Measurements from ENCODE around the gene ZIM2. TPM values are rescaled to one million over a fixed set of nuclear protein-coding genes. Genes with fewer than 3 reads are reported as not detected.

The ZIM2 gene
- total and polyA plus RNA-seq, 8 donors, result 0.08 to 0.52 (median 0.12) TPM; not detected in 3

Other genes starting within 250 kb of the ZIM2 start
- gene ZNF71, start 245.4 kb downstream of the ZIM2 start, total RNA-seq, result 1 to 10 TPM; 1.8 to 4.1 (median 2.2) TPM
- gene ZNF71, start 245.4 kb downstream of the ZIM2 start, polyA plus RNA-seq, result 1 to 10 TPM; 1.8 to 1.9 TPM
- under 1 TPM in 3 of 6 donors, not detected in 3; 0.17 to 0.24 (median 0.19) TPM for gene SMIM17, start 197.6 kb downstream of the ZIM2 start, total RNA-seq
- under 1 TPM in 1 of 2 donors, not detected in 1; 0.09 TPM for gene SMIM17, start 197.6 kb downstream of the ZIM2 start, polyA plus RNA-seq
- 1 to 10 TPM in 3 of 6 donors, under 1 TPM in 3; 0.86 to 4.8 (median 0.98) TPM for gene ZNF835, start 169.0 kb downstream of the ZIM2 start, total RNA-seq
- under 1 TPM; 0.34 to 0.73 TPM for gene ZNF835, start 169.0 kb downstream of the ZIM2 start, polyA plus RNA-seq
- 1 to 10 TPM; 1.5 to 4.2 (median 2.8) TPM for gene PEG3, start within 50 bp of the ZIM2 start, total RNA-seq
- 1 to 10 TPM; 1.7 to 2.8 TPM for gene PEG3, start within 50 bp of the ZIM2 start, polyA plus RNA-seq

All from pancreas (tissue), 8 donors.